Immature natural killer cell (primary cell): ENCODE results near the gene GRN. TPM values are rescaled to one million over a fixed set of nuclear protein-coding genes. Genes with fewer than 3 reads are reported as not detected.

Experiments
- DNase-seq, 3 donors: peaks; one replicate each; pipeline ENCODE4 v3.0.0; 2022; ENCODE audit warnings: mixed read lengths in 1 of 3
- H3K27ac Mint-ChIP-seq, 6 donors: one replicate each; pipeline ENCODE4 v1.8.0; 2020; ENCODE audit warnings: mixed read lengths in 6 of 6, mild to moderate bottlenecking in 5 of 6, inconsistent platforms in 4 of 6, moderate library complexity in 3 of 6
- H3K27me3 Mint-ChIP-seq, 3 donors: one replicate each; pipeline ENCODE4 v1.8.0; 2020 to 2021; ENCODE audit warnings: low read depth in 3 of 3, mild to moderate bottlenecking in 3 of 3, mixed read lengths in 3 of 3, moderate library complexity in 3 of 3, inconsistent platforms in 1 of 3
- H3K36me3 Mint-ChIP-seq, 3 donors: one replicate each; pipeline ENCODE4 v1.8.0; 2020; ENCODE audit warnings: mixed read lengths in 3 of 3, inconsistent platforms in 2 of 3, mild to moderate bottlenecking in 2 of 3
- H3K4me1 Mint-ChIP-seq, 2 donors: one replicate each; pipeline ENCODE4 v1.8.0; 2020; ENCODE audit warnings: inconsistent platforms in 2 of 2, mild to moderate bottlenecking in 2 of 2, mixed read lengths in 2 of 2, moderate library complexity in 1 of 2
- H3K4me3 Mint-ChIP-seq, 5 donors: one replicate each; pipeline ENCODE4 v1.8.0; 2020; ENCODE audit warnings: mild to moderate bottlenecking in 5 of 5, mixed read lengths in 5 of 5, inconsistent platforms in 3 of 5, moderate library complexity in 3 of 5
- H3K9me3 Mint-ChIP-seq, 6 donors: one replicate each; pipeline ENCODE4 v1.8.0; 2020; ENCODE audit warnings: mild to moderate bottlenecking in 6 of 6, mixed read lengths in 6 of 6, inconsistent platforms in 4 of 6, moderate library complexity in 3 of 6
- polyA plus RNA-seq, 3 donors: library from polyadenylated mRNA; unstranded; fragments of 300-500 nt; fragmentation: Illumina TruSeq; gene quantifications; one replicate each; pipeline ENCODE4 v1.2.3, GENCODE V29; 2021

The GRN gene
- polyA plus RNA-seq, 3 donors from 2014 or later = 50.9 to 103 (median 73.3) TPM

DNA sequence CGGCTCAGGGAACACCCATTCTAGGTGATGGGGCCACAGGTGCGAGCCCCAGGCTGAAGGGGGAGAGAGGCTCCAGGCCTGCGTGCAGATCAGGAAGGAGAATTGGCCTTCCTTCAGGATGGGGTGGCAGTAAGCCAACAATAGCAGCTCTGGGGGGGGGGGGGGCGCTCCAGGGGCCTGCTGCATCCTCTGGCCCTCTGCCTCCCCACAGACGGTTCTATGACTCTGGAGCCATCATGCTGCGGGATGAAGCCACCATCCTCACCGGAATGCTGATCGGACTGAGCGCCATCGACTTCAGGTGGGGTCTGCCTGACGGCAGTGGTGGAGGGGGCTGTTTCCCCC, 30.6 kb upstream of the GRN start:
- Mint-ChIP-seq H3K4me3 (peak overlapping the region in 2 of 5 donors; percentile 31 to 43), H3K4me1 (peaks cover 8 to 12% of the 10 kb centered on the region in 2 donors), H3K9me3 (peaks cover 0 to 3% (median 0%) of the 10 kb centered on the region in 6 donors), H3K27ac (no peak overlapping the region), H3K36me3 (peaks cover 0 to 8% (median 4%) of the 10 kb centered on the region in 3 donors), H3K27me3 (peaks cover 10 to 19% (median 16%) of the 10 kb centered on the region in 3 donors)
- DNase-seq = no peak

DNA sequence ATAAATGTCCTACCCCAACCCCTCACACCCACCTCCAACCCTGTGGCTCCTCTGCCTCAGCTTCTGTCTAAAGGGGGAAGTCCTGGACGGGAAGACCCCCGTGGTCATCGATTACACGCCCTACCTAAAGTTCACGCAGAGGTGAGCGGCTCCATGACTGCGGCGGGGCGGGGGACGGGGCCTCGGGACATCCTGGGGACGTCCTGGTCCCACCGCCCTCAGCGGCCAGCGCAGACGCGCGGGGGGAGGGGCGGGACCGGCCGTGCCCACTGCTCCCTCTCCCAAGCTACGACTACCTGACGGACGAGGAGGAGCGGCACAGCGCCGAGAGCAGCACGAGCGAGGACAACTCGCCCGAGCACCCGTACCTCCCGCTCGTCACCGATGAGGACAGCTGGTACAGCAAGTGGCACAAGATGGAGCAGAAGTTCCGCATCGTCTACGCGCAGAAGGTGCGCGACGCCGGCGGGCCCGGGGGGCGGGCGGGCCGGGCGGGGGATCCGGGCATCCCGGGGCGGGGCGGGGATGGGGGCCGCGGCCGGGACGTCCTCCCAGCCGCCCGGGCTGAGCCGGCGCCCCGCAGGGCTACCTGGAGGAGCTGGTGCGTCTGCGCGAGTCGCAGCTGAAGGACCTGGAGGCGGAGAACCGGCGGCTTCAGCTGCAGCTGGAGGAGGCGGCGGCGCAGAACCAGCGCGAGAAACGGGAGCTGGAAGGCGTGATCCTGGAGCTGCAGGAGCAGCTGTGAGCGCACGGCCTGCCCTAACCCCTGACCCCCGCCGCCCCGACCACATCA, 30.0 kb upstream of the GRN start:
- no peak overlapping the region for H3K27ac Mint-ChIP-seq
- no peak for DNase-seq
- H3K4me3 Mint-ChIP-seq = peak overlapping the region; percentile 15 to 74 (median 56)
- H3K9me3 Mint-ChIP-seq = peaks cover 0 to 3% (median 0%) of the 10 kb centered on the region in 6 donors
- peaks cover 0 to 11% (median 6%) of the 10 kb centered on the region in 3 donors for H3K36me3 Mint-ChIP-seq
- H3K4me1 Mint-ChIP-seq = peaks cover 7 to 8% of the 10 kb centered on the region in 2 donors
- H3K27me3 Mint-ChIP-seq = peaks cover 10 to 19% (median 16%) of the 10 kb centered on the region in 3 donors

DNA sequence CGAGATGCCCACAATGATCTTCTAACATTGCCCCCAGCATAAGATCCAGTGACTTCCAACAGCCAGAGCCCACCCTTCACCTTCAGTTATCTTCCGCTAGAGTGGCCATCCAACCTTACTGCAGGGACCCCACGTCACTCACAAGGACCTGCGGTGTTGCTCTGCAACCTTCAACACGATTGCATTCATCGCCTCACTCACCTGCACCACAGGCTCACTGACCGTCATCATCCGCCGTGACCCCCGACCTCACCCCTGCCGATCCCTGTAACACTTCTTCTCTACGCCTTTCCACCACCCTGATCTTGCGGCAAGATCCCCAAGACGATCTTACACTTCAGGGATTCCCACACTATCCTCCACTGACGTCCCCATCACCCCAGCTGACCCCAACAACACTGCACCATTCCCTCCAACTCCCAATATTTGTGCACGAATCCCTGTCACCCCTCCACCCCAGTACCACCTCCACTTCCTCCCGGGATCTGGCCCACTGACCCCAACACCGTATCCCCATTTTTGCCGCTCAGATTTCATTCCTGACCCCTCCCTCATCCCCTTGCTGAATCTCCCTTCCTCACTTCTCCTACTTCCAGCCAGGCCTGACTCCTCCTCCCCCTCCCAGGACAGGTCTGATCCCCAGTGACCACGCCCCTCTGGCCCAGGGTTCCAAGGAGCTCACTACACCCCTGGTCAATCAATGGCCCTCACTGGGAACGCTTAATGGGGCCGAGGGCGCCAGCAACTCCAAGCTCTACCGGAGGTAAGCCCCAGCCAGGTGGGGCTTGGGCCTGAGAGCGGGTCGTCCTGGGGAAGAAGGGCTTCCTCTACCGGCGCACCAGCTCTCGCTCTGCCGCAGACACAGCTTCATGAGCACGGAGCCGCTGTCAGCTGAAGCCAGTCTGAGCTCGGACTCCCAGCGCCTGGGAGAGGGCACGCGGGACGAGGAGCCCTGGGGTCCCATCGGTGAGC, 29.1 kb upstream of the GRN start:
- DNase-seq = no peak
- no peak overlapping the region for H3K27ac Mint-ChIP-seq
- H3K9me3 Mint-ChIP-seq = peaks cover 0 to 3% (median 0%) of the 10 kb centered on the region in 6 donors

DNA sequence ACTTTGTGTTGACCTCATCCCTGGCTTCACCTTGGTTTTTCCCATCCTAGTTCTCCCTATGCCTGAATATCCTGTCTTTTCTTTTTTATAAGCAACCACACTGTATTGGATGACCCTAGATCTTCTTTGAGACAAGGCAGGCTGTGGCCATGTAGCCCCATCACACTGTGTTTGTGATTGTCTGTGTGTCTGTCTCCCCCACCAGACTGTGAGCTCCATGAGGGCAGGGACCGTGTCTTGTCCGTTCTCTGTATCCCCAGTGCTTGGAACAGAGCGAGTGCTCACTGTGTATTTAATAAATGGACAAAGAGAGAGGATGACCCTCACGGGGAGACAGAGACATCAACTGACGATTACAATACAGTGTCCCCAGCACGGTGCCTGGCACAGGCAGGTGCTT, 27.6 kb upstream of the GRN start:
- Mint-ChIP-seq H3K4me1 (peaks cover 8 to 11% of the 10 kb centered on the region in 2 donors), H3K4me3 (peak overlapping the region in 3 of 5 donors; percentile 0 to 38 (median 2)), H3K27ac (peak overlapping the region in 1 of 6 donors; percentile 20), H3K9me3 (peaks cover 0 to 3% (median 0%) of the 10 kb centered on the region in 6 donors), H3K27me3 (peaks cover 10 to 19% (median 14%) of the 10 kb centered on the region in 3 donors), H3K36me3 (peaks cover 0 to 11% (median 9%) of the 10 kb centered on the region in 3 donors)
- DNase-seq = no peak

More for the DNA sequence above, 29.1 kb upstream of the GRN start:
- Mint-ChIP-seq H3K27me3 (peaks cover 10 to 19% (median 16%) of the 10 kb centered on the region in 3 donors), H3K36me3 (peaks cover 0 to 11% (median 6%) of the 10 kb centered on the region in 3 donors), H3K4me3 (peak overlapping the region; percentile 15 to 74 (median 56)), H3K4me1 (peaks cover 7 to 8% of the 10 kb centered on the region in 2 donors)

- peaks cover 10 to 19% (median 14%) of the 10 kb centered on the region in 3 donors for H3K27me3 Mint-ChIP-seq
- no peak for DNase-seq
- peaks cover 0 to 11% (median 9%) of the 10 kb centered on the region in 3 donors for H3K36me3 Mint-ChIP-seq
- no peak overlapping the region for H3K4me3 Mint-ChIP-seq
- peaks cover 8 to 16% of the 10 kb centered on the region in 2 donors for H3K4me1 Mint-ChIP-seq
- H3K27ac Mint-ChIP-seq = no peak overlapping the region
- H3K9me3 Mint-ChIP-seq = peaks cover 0 to 3% (median 0%) of the 10 kb centered on the region in 6 donors
These were observed 26.8 kb upstream of the GRN start for GRCh38 chr17:44318077-44318892.

DNA sequence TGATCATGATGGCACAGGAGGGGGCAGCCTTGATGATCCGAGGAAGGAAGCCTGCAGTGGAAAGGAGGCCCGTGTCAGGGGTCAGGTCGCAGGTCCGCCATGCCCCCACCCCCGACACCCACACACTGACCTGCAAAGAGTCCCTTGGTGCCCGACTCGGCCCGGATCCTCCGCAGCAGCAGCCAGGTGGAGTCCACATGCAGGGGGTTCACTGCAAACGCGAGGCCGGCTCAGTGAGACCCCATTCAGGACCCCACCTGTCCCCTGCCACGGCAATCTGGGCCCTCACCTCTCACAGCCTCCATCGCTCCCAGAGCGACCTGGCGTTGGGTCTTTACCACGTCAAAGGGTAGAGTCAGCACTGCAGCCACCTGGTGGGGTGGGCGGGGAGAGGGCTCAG, 25.0 kb upstream of the GRN start:
- peaks cover 0 to 11% (median 9%) of the 10 kb centered on the region in 3 donors for H3K36me3 Mint-ChIP-seq
- peaks cover 0 to 3% (median 0%) of the 10 kb centered on the region in 6 donors for H3K9me3 Mint-ChIP-seq
- H3K27me3 Mint-ChIP-seq = peaks cover 7 to 15% (median 7%) of the 10 kb centered on the region in 3 donors
- peaks cover 10 to 26% of the 10 kb centered on the region in 2 donors for H3K4me1 Mint-ChIP-seq
- no peak for DNase-seq
- H3K4me3 Mint-ChIP-seq = no peak overlapping the region
- H3K27ac Mint-ChIP-seq = no peak overlapping the region

- peak overlapping the region in 2 of 5 donors; percentile 10 to 18 for H3K4me3 Mint-ChIP-seq
- peaks cover 0 to 2% (median 0%) of the 10 kb centered on the region in 6 donors for H3K9me3 Mint-ChIP-seq
- peaks cover 0 to 11% (median 9%) of the 10 kb centered on the region in 3 donors for H3K36me3 Mint-ChIP-seq
- DNase-seq = no peak
- H3K4me1 Mint-ChIP-seq = peaks cover 11 to 33% of the 10 kb centered on the region in 2 donors
- H3K27ac Mint-ChIP-seq = peak overlapping the region in 1 of 6 donors; percentile 64
- peaks cover 8 to 19% (median 11%) of the 10 kb centered on the region in 3 donors for H3K27me3 Mint-ChIP-seq
These were observed 23.6 kb upstream of the GRN start for GRCh38 chr17:44321246-44322120.

GRCh38 chr17:44322236-44322895, 22.7 kb upstream of the GRN start:
- H3K4me3 Mint-ChIP-seq = peak overlapping the region in 4 of 5 donors; percentile 36 to 84 (median 46)
- no peak overlapping the region for H3K27ac Mint-ChIP-seq
- H3K27me3 Mint-ChIP-seq = peaks cover 8 to 23% (median 12%) of the 10 kb centered on the region in 3 donors
- DNase-seq = no peak
- peaks cover 16 to 35% of the 10 kb centered on the region in 2 donors for H3K4me1 Mint-ChIP-seq
- peaks cover 0 to 9% (median 9%) of the 10 kb centered on the region in 3 donors for H3K36me3 Mint-ChIP-seq
- H3K9me3 Mint-ChIP-seq = peaks cover 0 to 2% (median 0%) of the 10 kb centered on the region in 6 donors

- no peaks in the 10 kb centered on the region for H3K9me3 Mint-ChIP-seq
- peaks cover 0 to 9% (median 7%) of the 10 kb centered on the region in 3 donors for H3K36me3 Mint-ChIP-seq
- H3K4me1 Mint-ChIP-seq = peaks cover 24 to 39% of the 10 kb centered on the region in 2 donors
- no peak for DNase-seq
- peaks cover 7 to 21% (median 12%) of the 10 kb centered on the region in 3 donors for H3K27me3 Mint-ChIP-seq
- H3K4me3 Mint-ChIP-seq = peak overlapping the region; percentile 79 to 86 (median 84)
- peak overlapping the region in 2 of 6 donors; percentile 42 to 61 for H3K27ac Mint-ChIP-seq
These were observed 21.6 kb upstream of the GRN start for GRCh38 chr17:44323359-44324091.

DNA sequence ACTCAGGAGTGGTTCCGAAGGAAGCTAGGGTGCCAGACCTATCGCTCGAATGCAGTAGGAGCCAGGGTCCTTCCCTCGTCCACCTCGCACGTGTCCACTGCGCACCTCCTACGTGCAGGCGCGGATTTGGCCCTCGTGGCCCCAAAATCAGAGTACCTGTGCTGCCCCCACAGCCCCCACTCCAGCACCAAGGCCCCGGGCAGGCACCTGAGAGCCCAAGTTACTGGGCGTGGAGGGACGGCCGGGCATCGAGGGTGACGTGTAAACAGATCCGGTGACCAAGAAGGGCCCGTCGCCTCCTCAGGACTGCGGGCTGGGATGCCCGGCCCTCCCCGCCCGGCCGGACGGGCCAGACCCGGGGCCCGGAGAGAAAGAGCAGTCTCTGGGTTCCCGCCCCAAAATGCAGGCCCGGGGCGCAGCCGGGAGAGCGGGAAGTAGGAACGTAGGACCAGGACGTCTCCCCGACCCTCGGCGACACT, 21.0 kb upstream of the GRN start:
- Mint-ChIP-seq H3K27ac (peak overlapping the region in 3 of 6 donors; percentile 46 to 73 (median 48)), H3K9me3 (no peaks in the 10 kb centered on the region)

More for the DNA sequence above, 21.0 kb upstream of the GRN start:
- peaks cover 24 to 39% of the 10 kb centered on the region in 2 donors for H3K4me1 Mint-ChIP-seq
- DNase-seq = no peak
- peak overlapping the region; percentile 79 to 86 (median 84) for H3K4me3 Mint-ChIP-seq
- peaks cover 6 to 21% (median 12%) of the 10 kb centered on the region in 3 donors for H3K27me3 Mint-ChIP-seq
- H3K36me3 Mint-ChIP-seq = peaks cover 0 to 9% (median 6%) of the 10 kb centered on the region in 3 donors
